H1 (cell line): Measurements from ENCODE around the gene NEBL. TPM values are rescaled to one million over a fixed set of nuclear protein-coding genes. Genes with fewer than 3 reads are reported as not detected.

Experiments
- CTCF ChIA-PET: fragments of 300-600 bp; sonication (Branson Sonifier 250); formaldehyde crosslinking; loops from one replicate; lab custom pipeline; 2021; ENCODE audit not compliant: partially characterized antibody; lab: Charles Lee
- POLR2A ChIA-PET: fragments of 300-600 bp; sonication (Branson Sonifier 250); formaldehyde crosslinking; loops from one replicate; lab custom pipeline; 2021; ENCODE audit warnings: inconsistent platforms; ENCODE audit not compliant: partially characterized antibody; lab: Charles Lee
- DNase-seq, 2 experiments: peaks; one replicate each; pipeline versions ENCODE4 v3.0.0 to v3.0.0-alpha.2; 2010 to 2022; ENCODE audit warnings: low spot score in 2 of 2, low read depth in 1 of 2, mixed read lengths in 1 of 2
- FAIRE-seq: peaks from 2 replicates; lab custom pipeline; 2011; peaks lifted over from hg19 to GRCh38; lab: Jason Lieb, UNC
- H2AFZ ChIP-seq: 2 replicates; pipeline ENCODE4 v1.8.1; 2012; ENCODE audit warnings: low read length, inconsistent platforms
- H2AK5ac ChIP-seq: 2 replicates; pipeline ENCODE4 v1.6.1; 2013; ENCODE audit warnings: low read depth, low read length
- H2BK120ac ChIP-seq: replicated peaks from 2 replicates; pipeline ENCODE3; 2013; ENCODE audit warnings: low read depth, low read length, inconsistent platforms
- H2BK12ac ChIP-seq: 2 replicates; pipeline ENCODE4 v1.6.1; 2013; ENCODE audit warnings: low read depth, low read length
- H2BK15ac ChIP-seq: 2 replicates; pipeline ENCODE4 v1.6.1; 2013; ENCODE audit warnings: low read length
- H2BK20ac ChIP-seq: 2 replicates; pipeline ENCODE4 v1.6.1; 2013; ENCODE audit warnings: low read length
- H2BK5ac ChIP-seq: 2 replicates; pipeline ENCODE4 v1.6.1; 2013; ENCODE audit warnings: low read depth, low read length
- H3K14ac ChIP-seq: 2 replicates; pipeline ENCODE4 v1.6.1; 2013; ENCODE audit warnings: inconsistent platforms; ENCODE audit not compliant: insufficient read length
- H3K18ac ChIP-seq: 2 replicates; pipeline ENCODE4 v1.6.1; 2013; ENCODE audit warnings: low read length; ENCODE audit errors: extremely low read depth
- H3K23ac ChIP-seq: 2 replicates; pipeline ENCODE4 v1.6.1; 2013; ENCODE audit warnings: inconsistent platforms; ENCODE audit not compliant: insufficient read length
- H3K23me2 ChIP-seq: 2 replicates; pipeline ENCODE4 v1.6.1; 2013; ENCODE audit warnings: low read depth, low read length
- H3K27ac ChIP-seq: 2 replicates; pipeline ENCODE4 v1.6.1; 2011; ENCODE audit warnings: low read depth, low read length, inconsistent platforms
- H3K27me3 ChIP-seq, 4 experiments: replicated peaks in 1 of 4; 1 replicate in 1 of 4; 2 replicates in 3 of 4; pipeline versions ENCODE4 v1.6.1 to v1.8.1; 2011 to 2013; ENCODE audit warnings: low read length in 3 of 4, mild to moderate bottlenecking in 3 of 4, inconsistent platforms in 2 of 4, mixed read lengths in 2 of 4, moderate library complexity in 1 of 4; ENCODE audit not compliant: control insufficient read depth in 3 of 4, insufficient read depth in 3 of 4; ENCODE audit errors: extremely low read depth in 1 of 4
- H3K36me3 ChIP-seq, 4 experiments: 2 replicates each; pipeline versions ENCODE4 v1.6.1 to v1.8.1; 2011 to 2013; ENCODE audit warnings: mild to moderate bottlenecking in 4 of 4, low read length in 3 of 4, moderate library complexity in 2 of 4, control low read depth in 1 of 4, inconsistent platforms in 1 of 4; ENCODE audit not compliant: insufficient read depth in 4 of 4, control insufficient read depth in 2 of 4
- H3K4ac ChIP-seq: replicated peaks from 2 replicates; pipeline ENCODE3; 2013; ENCODE audit warnings: low read length, low read depth, mixed read lengths, inconsistent platforms; ENCODE audit not compliant: insufficient read length
- H3K4me1 ChIP-seq, 4 experiments: replicated peaks in 1 of 4; 1 replicate in 1 of 4; 2 replicates in 3 of 4; pipeline versions ENCODE4 v1.6.1 to v1.8.1; 2011 to 2013; ENCODE audit warnings: low read length in 3 of 4, inconsistent platforms in 2 of 4, mixed read lengths in 1 of 4; ENCODE audit not compliant: insufficient read depth in 4 of 4, control insufficient read depth in 3 of 4
- H3K4me2 ChIP-seq, 2 experiments: 2 replicates each; pipeline versions ENCODE4 v1.6.1 to v1.8.1; 2011 to 2013; ENCODE audit warnings: low read depth in 2 of 2, low read length in 2 of 2, control low read depth in 1 of 2, inconsistent platforms in 1 of 2, mild to moderate bottlenecking in 1 of 2; ENCODE audit not compliant: insufficient read depth in 1 of 2
- H3K4me3 ChIP-seq, 4 experiments: fragments of 200-600, 300-600 bp in 1 of 4; sonication (generic), shearing (Covaris generic), sonication (Bioruptor Twin) in 1 of 4; 2 replicates each; pipeline versions ENCODE4 v1.5.1 to v1.8.1; 2011 to 2016; ENCODE audit warnings: low read length in 4 of 4, low read depth in 3 of 4, control low read depth in 2 of 4, inconsistent platforms in 2 of 4, mild to moderate bottlenecking in 2 of 4, mixed read lengths in 1 of 4, moderate library complexity in 1 of 4; ENCODE audit not compliant: insufficient read depth in 2 of 4; ENCODE audit errors: extremely low read depth in 1 of 4
- H3K56ac ChIP-seq: replicated peaks from 2 replicates; pipeline ENCODE3; 2013; ENCODE audit warnings: low read depth, mild to moderate bottlenecking, mixed read lengths, low read length, inconsistent platforms; ENCODE audit not compliant: insufficient read length
- H3K79me1 ChIP-seq: 2 replicates; pipeline ENCODE4 v1.6.1; 2013; ENCODE audit warnings: low read depth, low read length, control low read depth
- H3K79me2 ChIP-seq, 2 experiments: 2 replicates each; pipeline versions ENCODE4 v1.6.1 to v1.8.1; 2012 to 2013; ENCODE audit warnings: low read length in 2 of 2, mild to moderate bottlenecking in 2 of 2, inconsistent platforms in 1 of 2; ENCODE audit not compliant: insufficient read depth in 2 of 2, control insufficient read depth in 1 of 2
- H3K9ac ChIP-seq, 4 experiments: replicated peaks in 1 of 4; 1 replicate in 1 of 4; 2 replicates in 3 of 4; pipeline versions ENCODE4 v1.6.1 to v1.8.1; 2011 to 2013; ENCODE audit warnings: low read depth in 3 of 4, low read length in 3 of 4, control low read depth in 2 of 4, mild to moderate bottlenecking in 2 of 4, moderate library complexity in 2 of 4, inconsistent platforms in 1 of 4; ENCODE audit errors: extremely low read depth in 1 of 4
- H3K9me3 ChIP-seq, 2 experiments: 2 replicates each; pipeline versions ENCODE4 v1.6.1 to v1.8.1; 2012 to 2013; ENCODE audit warnings: mild to moderate bottlenecking in 2 of 2, moderate library complexity in 2 of 2, control low read depth in 1 of 2, inconsistent platforms in 1 of 2, low read depth in 1 of 2, low read length in 1 of 2, mixed read lengths in 1 of 2; ENCODE audit not compliant: insufficient read depth in 2 of 2
- H4K20me1 ChIP-seq, 2 experiments: replicated peaks in 1 of 2; 2 replicates each; pipeline versions ENCODE3 to v1.8.1; 2011 to 2013; ENCODE audit warnings: inconsistent platforms in 2 of 2, low read length in 2 of 2, mild to moderate bottlenecking in 1 of 2; ENCODE audit not compliant: insufficient read depth in 2 of 2, control insufficient read depth in 1 of 2
- H4K5ac ChIP-seq: 2 replicates; pipeline ENCODE4 v1.6.1; 2013; ENCODE audit warnings: low read length, low read depth, mixed read lengths, inconsistent platforms; ENCODE audit not compliant: insufficient read length
- H4K8ac ChIP-seq: 2 replicates; pipeline ENCODE4 v1.8.0; 2013; ENCODE audit warnings: mild to moderate bottlenecking, moderate library complexity, low read length, inconsistent platforms; ENCODE audit not compliant: insufficient read depth; ENCODE audit errors: extremely low read depth
- H4K91ac ChIP-seq: replicated peaks from 2 replicates; pipeline ENCODE3; 2013; ENCODE audit warnings: low read length, mixed read lengths, inconsistent platforms; ENCODE audit not compliant: insufficient read length
- CHD1 ChIP-seq: IDR thresholded peaks from 2 replicates; pipeline ENCODE4 v1.6.1; 2012; ENCODE audit warnings: low read depth, low read length, improper control_type of control experiment
- SP2 ChIP-seq: IDR thresholded peaks from 2 replicates; pipeline ENCODE4 v1.6.1; 2012; ENCODE audit warnings: mild to moderate bottlenecking, low read length, inconsistent platforms
- TAF1 ChIP-seq: IDR thresholded peaks from 2 replicates; pipeline ENCODE4 v1.6.1; 2011; ENCODE audit warnings: mild to moderate bottlenecking, low read depth, low read length
- WGBS, 2 experiments: shearing (Covaris generic) in 1 of 2; methylation state at CpG; one replicate each; pipeline versions ENCODE4 v1.1.6 to v1.1.7; 2013 to 2015; ENCODE audit warnings: low lambda C conversion rate in 2 of 2, mixed read lengths in 2 of 2, inconsistent platforms in 1 of 2, low coverage in 1 of 2, missing lambda C conversion rate in 1 of 2; ENCODE audit not compliant: insufficient replicate concordance in 2 of 2, insufficient coverage in 1 of 2, insufficient read length in 1 of 2; ENCODE audit errors: extremely low coverage in 1 of 2, missing lambda C conversion rate in 1 of 2; 5-methylcytosine and 5-hydroxymethylcytosine counted together
- polyA plus RNA-seq, 7 experiments: library from polyadenylated mRNA; depleted of rRNA in 3 of 7; stranded (reverse) in 5 of 7; unstranded in 2 of 7; fragments of >200 nt in 5 of 7; fragments of 200-250 nt in 2 of 7; gene quantifications; 1 replicate in 5 of 7; 2 replicates in 1 of 7; 4 replicates in 1 of 7; pipeline versions ENCODE4 v1.2.1 to v1.2.3, GENCODE V29; 2011 to 2013; ENCODE audit warnings: missing spikeins in 2 of 7, mixed read lengths in 2 of 7
- total RNA-seq: library from RNA; stranded (reverse); fragmentation: NEBNext Ultra II Directional; extraction: Animal tissue kit (Norgen Biotek cat#: 25700); gene quantifications from 2 replicates; pipeline ENCODE4 v1.2.1, GENCODE V29; 2021

The NEBL gene
- total and polyA plus RNA-seq, 2 of the 8 experiments (the other 6 are each of a cell fraction or from before 2014, with no cell fraction given): 7.5 to 10.5 TPM

GRCh38 chr10:20748551-20748950 is 148.6 kb downstream of the NEBL start:
- Histone ChIP-seq H3K4me3 (no peak overlapping the region), H4K8ac (no peak overlapping the region), H4K20me1 (no peaks in the 10 kb centered on the region), H3K79me1 (no peaks in the 10 kb centered on the region), H2AK5ac (no peak overlapping the region), H3K4me2 (no peak overlapping the region), H4K91ac (no peak overlapping the region), H3K14ac (no peak overlapping the region), H2AFZ (no peak overlapping the region), H3K36me3 (no peaks in the 10 kb centered on the region), H3K9me3 (peaks cover 0 to 4% of the 10 kb centered on the region in 2 experiments; a peak in 1 of 4 replicates), H3K18ac (no peak overlapping the region), H3K79me2 (no peaks in the 10 kb centered on the region), H2BK20ac (no peak overlapping the region), H3K4ac (no peak overlapping the region), H2BK120ac (no peak overlapping the region), H4K5ac (no peak overlapping the region), H2BK15ac (no peak overlapping the region), H2BK5ac (no peak overlapping the region), H3K23ac (no peak overlapping the region), H3K27me3 (no peaks in the 10 kb centered on the region), H3K4me1 (no peaks in the 10 kb centered on the region), H3K56ac (no peak overlapping the region), H3K9ac (no peak overlapping the region), H3K27ac (no peak overlapping the region), H2BK12ac (no peak overlapping the region), H3K23me2 (no peaks in the 10 kb centered on the region)
- DNase-seq: no peak
- FAIRE-seq: no peak
- CTCF ChIA-PET: interaction anchor here (1.1 kb wide), 1 partner anchor 21 kb away, joined by 4 read pairs; no protein-coding TSS in a partner anchor
- WGBS, 2 experiments: 90% methylated on average over 2 of the region's 2 CpGs; no CpG with 5 or more reads in 1 of the 2 experiments
- POLR2A ChIA-PET: no interaction called here
- TF ChIP-seq SP2: no peak
- no peak for TF ChIP-seq TAF1
- no peak for TF ChIP-seq CHD1
